SK-N-SH (cell line): ENCODE data around the gene OTC. TPM values are rescaled to one million over a fixed set of nuclear protein-coding genes. Genes with fewer than 3 reads are reported as not detected.

ENCODE experiments used
- CTCF ChIA-PET: fragments of 300-600, 350-600 bp; formaldehyde crosslinking; extraction: SDS; loops from one replicate; lab custom pipeline; 2021; lab: Yijun Ruan, JAX
- POLR2A ChIA-PET: fragments of 350-600 bp; sonication (Branson Sonifier 250); formaldehyde crosslinking; extraction: SDS; loops from one replicate; lab custom pipeline; 2020; ENCODE audit warnings: antibody characterized with exemption, inconsistent platforms; lab: Yijun Ruan, JAX
- DNase-seq: peaks from one replicate; pipeline ENCODE4 v3.0.0; 2012
- H2AFZ ChIP-seq: fragments of 200-600 bp; sonication (generic); 2 replicates; pipeline ENCODE4 v1.8.1; 2016; ENCODE audit warnings: antibody characterized with exemption, mild to moderate bottlenecking, low read depth
- H3F3A ChIP-seq: fragments of 200-600 bp; sonication (generic); replicated peaks from 2 replicates; pipeline ENCODE3; 2016; ENCODE audit warnings: antibody characterized with exemption, mild to moderate bottlenecking; ENCODE audit not compliant: insufficient read depth
- H3K27ac ChIP-seq, 2 experiments: fragments of 200-500 bp in 1 of 2; fragments of 200-600 bp in 1 of 2; sonication (Bioruptor generic) in 1 of 2; sonication (generic), shearing (Covaris generic) in 1 of 2; 2 replicates each; pipeline versions ENCODE4 v1.5.1 to v1.6.1; 2014 to 2016; ENCODE audit warnings: low read depth in 2 of 2, inconsistent platforms in 1 of 2, low read length in 1 of 2, mild to moderate bottlenecking in 1 of 2, mixed read lengths in 1 of 2
- H3K27me3 ChIP-seq: fragments of 200-600 bp; sonication (generic), shearing (Covaris generic); 2 replicates; pipeline ENCODE4 v1.6.1; 2016; ENCODE audit warnings: mixed run types; ENCODE audit not compliant: insufficient read depth
- H3K36me3 ChIP-seq, 2 experiments: fragments of 200-500 bp in 1 of 2; fragments of 200-600 bp in 1 of 2; sonication (Bioruptor generic) in 1 of 2; sonication (generic) in 1 of 2; replicated peaks in 1 of 2; 2 replicates each; pipeline versions ENCODE3 to v1.5.1; 2014 to 2016; ENCODE audit warnings: low read length in 1 of 2, mild to moderate bottlenecking in 1 of 2; ENCODE audit not compliant: insufficient read depth in 2 of 2, control insufficient read depth in 1 of 2
- H3K4me1 ChIP-seq, 2 experiments: fragments of 200-500 bp in 1 of 2; fragments of 200-600 bp in 1 of 2; sonication (Bioruptor generic) in 1 of 2; sonication (generic), shearing (Covaris generic) in 1 of 2; 2 replicates each; pipeline versions ENCODE4 v1.5.1 to v1.6.1; 2014 to 2016; ENCODE audit warnings: low read depth in 1 of 2, low read length in 1 of 2, mixed run types in 1 of 2; ENCODE audit not compliant: insufficient read depth in 2 of 2, control insufficient read depth in 1 of 2
- H3K4me2 ChIP-seq: fragments of 200-600 bp; sonication (generic), shearing (Covaris generic); 2 replicates; pipeline ENCODE4 v1.6.1; 2017; ENCODE audit warnings: mixed run types
- H3K4me3 ChIP-seq, 2 experiments: fragments of 200-500 bp in 1 of 2; fragments of 200-600 bp in 1 of 2; sonication (Bioruptor generic) in 1 of 2; sonication (generic), shearing (Covaris generic) in 1 of 2; 2 replicates each; pipeline versions ENCODE4 v1.5.1 to v1.8.1; 2014 to 2016; ENCODE audit warnings: low read depth in 2 of 2, inconsistent platforms in 1 of 2, low read length in 1 of 2, mild to moderate bottlenecking in 1 of 2, mixed read lengths in 1 of 2, moderate library complexity in 1 of 2
- H3K79me2 ChIP-seq: fragments of 200-600 bp; sonication (generic); 2 replicates; pipeline ENCODE4 v1.8.1; 2017; ENCODE audit warnings: mild to moderate bottlenecking; ENCODE audit not compliant: insufficient read depth
- H3K9ac ChIP-seq: fragments of 200-600 bp; sonication (generic); 2 replicates; pipeline ENCODE4 v1.6.1; 2017; ENCODE audit warnings: mixed run types
- H3K9me2 ChIP-seq: fragments of 200-600 bp; sonication (generic); 2 replicates; pipeline ENCODE4 v1.6.1; 2017; ENCODE audit warnings: mixed run types
- H3K9me3 ChIP-seq: fragments of 200-600 bp; sonication (generic); 2 replicates; pipeline ENCODE4 v1.6.1; 2017; ENCODE audit warnings: mixed run types, mild to moderate bottlenecking, moderate library complexity
- H4K20me1 ChIP-seq: fragments of 200-600 bp; sonication (generic); 2 replicates; pipeline ENCODE4 v1.6.1; 2017; ENCODE audit warnings: mild to moderate bottlenecking, mixed run types; ENCODE audit not compliant: insufficient read depth
- EP300 ChIP-seq, 2 experiments: IDR thresholded peaks; 2 replicates each; pipeline versions ENCODE4 v1.4.0 to v1.6.1; 2012; ENCODE audit warnings: borderline replicate concordance in 1 of 2, low read depth in 1 of 2, low read length in 1 of 2
- EZH2phosphoT487 ChIP-seq: fragments of 200-600 bp; sonication (generic); IDR thresholded peaks from 2 replicates; pipeline ENCODE4 v1.6.1; 2017; ENCODE audit warnings: low read depth, mixed run types, mild to moderate bottlenecking, antibody characterized with exemption, moderate library complexity, borderline replicate concordance
- FOXM1 ChIP-seq: IDR thresholded peaks from 2 replicates; pipeline ENCODE4 v1.4.0; 2012; ENCODE audit warnings: low read depth, mild to moderate bottlenecking
- GABPA ChIP-seq: IDR thresholded peaks from 2 replicates; pipeline ENCODE4 v1.4.0; 2012; ENCODE audit warnings: low read depth, mild to moderate bottlenecking
- GATA2 ChIP-seq: sonication (generic); formaldehyde crosslinking; IDR thresholded peaks from 2 replicates; pipeline ENCODE4 v1.5.0; 2020; ENCODE audit warnings: mild to moderate bottlenecking, missing genetic modification reagents
- NFIC ChIP-seq: IDR thresholded peaks from 2 replicates; pipeline ENCODE4 v1.4.0; 2012; ENCODE audit warnings: borderline replicate concordance
- RFX5 ChIP-seq: IDR thresholded peaks from 2 replicates; pipeline ENCODE4 v1.6.1; 2012; ENCODE audit warnings: mild to moderate bottlenecking, improper control_type of control experiment, low read length
- TCF12 ChIP-seq: IDR thresholded peaks from 2 replicates; pipeline ENCODE4 v1.4.0; 2012
- TEAD4 ChIP-seq: IDR thresholded peaks from 2 replicates; pipeline ENCODE4 v1.4.0; 2012; ENCODE audit warnings: mild to moderate bottlenecking, borderline replicate concordance; ENCODE audit not compliant: insufficient read depth
- YY1 ChIP-seq: IDR thresholded peaks from 2 replicates; pipeline ENCODE4 v1.4.0; 2012; ENCODE audit warnings: low read depth, mild to moderate bottlenecking
- WGBS: methylation state at CpG from one replicate; pipeline ENCODE4 v1.1.6; 2017; ENCODE audit warnings: low lambda C conversion rate; 5-methylcytosine and 5-hydroxymethylcytosine counted together
- polyA plus RNA-seq, 3 experiments: library from polyadenylated mRNA; depleted of rRNA; stranded (reverse); fragments of >200 nt; gene quantifications; 2 replicates each; pipeline ENCODE4 v1.2.3, GENCODE V29; 2012
- TF ChIP-seq, protein P1 (sequence below): IDR thresholded peaks from 2 replicates; pipeline ENCODE4 v1.6.1; 2012; ENCODE audit warnings: mild to moderate bottlenecking, low read depth, low read length, moderate library complexity
- TF ChIP-seq, protein P2 (sequence below): fragments of 150-350 bp; IDR thresholded peaks from 2 replicates; pipeline ENCODE4 v1.6.1; 2016; ENCODE audit warnings: mild to moderate bottlenecking, low read depth, low read length
- TF ChIP-seq, protein P3 (sequence below): fragments of 200-600 bp; sonication (generic); IDR thresholded peaks from 2 replicates; pipeline ENCODE4 v1.6.1; 2017; ENCODE audit warnings: antibody characterized with exemption, mild to moderate bottlenecking, moderate library complexity
- TF ChIP-seq, protein P4 (sequence below): fragments of 150-350 bp; IDR thresholded peaks from 2 replicates; pipeline ENCODE4 v1.6.1; 2017; ENCODE audit warnings: antibody characterized with exemption, low read length, low read depth, borderline replicate concordance
- TF ChIP-seq, protein P5 (sequence below): IDR thresholded peaks from 2 replicates; pipeline ENCODE4 v1.4.0; 2012; ENCODE audit warnings: low read depth, borderline replicate concordance

OTC gene
- polyA plus RNA-seq, 1 of the 3 experiments (the other 2 are of a cell fraction), result not detected

DNA sequence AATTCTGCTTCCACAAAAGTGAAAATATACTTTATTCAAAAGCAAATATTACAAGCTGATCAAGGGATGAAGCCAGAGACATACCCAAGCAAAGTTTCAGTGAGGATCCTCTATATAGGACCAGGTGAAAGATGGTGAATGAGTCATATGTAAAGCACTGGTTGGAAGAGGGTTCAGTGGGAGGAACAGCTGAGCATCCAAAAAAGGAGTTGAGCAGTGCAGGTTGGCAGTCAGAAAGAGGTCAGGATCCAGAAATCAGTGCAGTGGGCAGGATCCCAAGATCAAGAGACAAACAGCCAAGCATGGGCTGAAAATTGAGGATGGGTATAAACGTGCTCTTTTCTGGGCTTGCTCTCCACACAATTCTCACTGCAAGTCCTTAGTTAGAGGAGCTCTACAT, 30.3 kb downstream of the OTC start (continued):
- TF ChIP-seq, protein P1, sequence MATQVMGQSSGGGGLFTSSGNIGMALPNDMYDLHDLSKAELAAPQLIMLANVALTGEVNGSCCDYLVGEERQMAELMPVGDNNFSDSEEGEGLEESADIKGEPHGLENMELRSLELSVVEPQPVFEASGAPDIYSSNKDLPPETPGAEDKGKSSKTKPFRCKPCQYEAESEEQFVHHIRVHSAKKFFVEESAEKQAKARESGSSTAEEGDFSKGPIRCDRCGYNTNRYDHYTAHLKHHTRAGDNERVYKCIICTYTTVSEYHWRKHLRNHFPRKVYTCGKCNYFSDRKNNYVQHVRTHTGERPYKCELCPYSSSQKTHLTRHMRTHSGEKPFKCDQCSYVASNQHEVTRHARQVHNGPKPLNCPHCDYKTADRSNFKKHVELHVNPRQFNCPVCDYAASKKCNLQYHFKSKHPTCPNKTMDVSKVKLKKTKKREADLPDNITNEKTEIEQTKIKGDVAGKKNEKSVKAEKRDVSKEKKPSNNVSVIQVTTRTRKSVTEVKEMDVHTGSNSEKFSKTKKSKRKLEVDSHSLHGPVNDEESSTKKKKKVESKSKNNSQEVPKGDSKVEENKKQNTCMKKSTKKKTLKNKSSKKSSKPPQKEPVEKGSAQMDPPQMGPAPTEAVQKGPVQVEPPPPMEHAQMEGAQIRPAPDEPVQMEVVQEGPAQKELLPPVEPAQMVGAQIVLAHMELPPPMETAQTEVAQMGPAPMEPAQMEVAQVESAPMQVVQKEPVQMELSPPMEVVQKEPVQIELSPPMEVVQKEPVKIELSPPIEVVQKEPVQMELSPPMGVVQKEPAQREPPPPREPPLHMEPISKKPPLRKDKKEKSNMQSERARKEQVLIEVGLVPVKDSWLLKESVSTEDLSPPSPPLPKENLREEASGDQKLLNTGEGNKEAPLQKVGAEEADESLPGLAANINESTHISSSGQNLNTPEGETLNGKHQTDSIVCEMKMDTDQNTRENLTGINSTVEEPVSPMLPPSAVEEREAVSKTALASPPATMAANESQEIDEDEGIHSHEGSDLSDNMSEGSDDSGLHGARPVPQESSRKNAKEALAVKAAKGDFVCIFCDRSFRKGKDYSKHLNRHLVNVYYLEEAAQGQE, result no peak

DNA sequence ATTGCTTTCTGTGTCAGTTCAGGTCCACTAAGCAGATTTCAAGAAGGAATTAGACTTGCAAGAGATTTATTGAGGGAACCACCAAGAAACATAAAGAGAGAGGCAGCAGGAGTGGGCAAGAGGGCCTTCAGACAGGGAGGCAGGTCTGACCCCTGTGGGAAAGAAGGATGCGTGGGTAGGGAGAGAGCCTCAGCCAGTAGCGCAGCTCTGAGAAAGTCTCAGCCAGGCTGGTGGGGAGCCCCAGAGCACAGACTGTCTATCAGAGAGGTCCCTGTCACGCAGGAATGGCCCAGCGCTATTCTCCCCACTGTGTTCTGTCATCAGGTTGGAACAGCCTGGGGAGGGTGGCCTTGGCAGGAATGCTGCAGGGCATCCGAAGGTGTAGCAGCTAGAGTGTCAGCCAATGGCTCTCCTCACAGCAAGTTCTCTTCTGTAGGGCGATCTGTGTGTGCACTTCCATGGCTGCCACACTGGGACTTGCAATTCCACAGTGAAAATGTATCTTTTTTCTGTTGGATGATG, 48.0 kb downstream of the OTC start:
- H3K9me3 ChIP-seq, result no peaks in the 10 kb centered on the region
- DNase-seq, result no peak
- POLR2A ChIA-PET, result no interaction called here
- no peaks in the 10 kb centered on the region for H3K9me2 ChIP-seq
- no peaks in the 10 kb centered on the region for H3K79me2 ChIP-seq
- H3K27me3 ChIP-seq, result peaks cover 9% of the 10 kb centered on the region; the same call in 1 of the 2 replicates
- no peak overlapping the region for H3K4me2 ChIP-seq
- no peak overlapping the region for H3K4me3 ChIP-seq
- H2AFZ ChIP-seq, result no peak overlapping the region
- 23% methylated on average over 6 of the region's 6 CpGs for WGBS
- no peak overlapping the region for H3K27ac ChIP-seq
- H3K4me1 ChIP-seq, result peaks cover 0 to 3% of the 10 kb centered on the region in 2 experiments; a peak in 1 of 4 replicates
- CTCF ChIA-PET, result no interaction called here
- no peaks in the 10 kb centered on the region for H3K36me3 ChIP-seq
- no peaks in the 10 kb centered on the region for H3F3A ChIP-seq
- no peak overlapping the region for H3K9ac ChIP-seq
- no peaks in the 10 kb centered on the region for H4K20me1 ChIP-seq
- TF ChIP-seq GABPA (no peak), TCF12 (no peak)
- TF ChIP-seq, protein P2, sequence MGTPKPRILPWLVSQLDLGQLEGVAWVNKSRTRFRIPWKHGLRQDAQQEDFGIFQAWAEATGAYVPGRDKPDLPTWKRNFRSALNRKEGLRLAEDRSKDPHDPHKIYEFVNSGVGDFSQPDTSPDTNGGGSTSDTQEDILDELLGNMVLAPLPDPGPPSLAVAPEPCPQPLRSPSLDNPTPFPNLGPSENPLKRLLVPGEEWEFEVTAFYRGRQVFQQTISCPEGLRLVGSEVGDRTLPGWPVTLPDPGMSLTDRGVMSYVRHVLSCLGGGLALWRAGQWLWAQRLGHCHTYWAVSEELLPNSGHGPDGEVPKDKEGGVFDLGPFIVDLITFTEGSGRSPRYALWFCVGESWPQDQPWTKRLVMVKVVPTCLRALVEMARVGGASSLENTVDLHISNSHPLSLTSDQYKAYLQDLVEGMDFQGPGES, result no peak

DNA sequence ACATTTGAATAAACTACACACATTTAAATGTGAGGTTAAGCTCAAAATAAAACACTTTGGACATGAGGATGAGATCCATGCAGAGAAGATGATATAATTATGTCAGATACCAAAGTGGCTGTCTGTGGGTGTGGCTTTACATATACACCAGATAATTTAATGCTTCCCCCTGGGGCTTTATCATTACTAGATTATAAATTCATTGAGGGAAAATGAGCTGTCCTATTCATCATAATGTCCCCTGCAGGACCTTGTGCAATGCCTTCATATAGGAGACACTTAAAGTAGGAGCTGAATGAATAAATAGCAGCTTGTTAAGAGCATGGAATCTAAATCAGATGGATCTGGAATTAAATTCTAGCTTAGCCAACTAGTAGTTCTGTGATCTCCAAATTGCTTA, 49.7 kb downstream of the OTC start:
- no peaks in the 10 kb centered on the region for H3K9me3 ChIP-seq
- POLR2A ChIA-PET, result interaction anchor here (0.5 kb wide), 1 partner anchor 110 kb away, joined by 3 read pairs; no protein-coding TSS in a partner anchor
- TF ChIP-seq FOXM1 (no peak), NFIC (no peak), RFX5 (no peak), GATA2 (no peak), EZH2phosphoT487 (no peak), TEAD4 (no peak), EP300 (IDR thresholded peaks at IDR 0.05; ENCODE audit: borderline replicate concordance in 1 of 2, low read depth in 1 of 2, low read length in 1 of 2) (no peak; a peak in 1 of 4 replicates), YY1 (no peak)
- TF ChIP-seq, protein P2, result no peak
- TF ChIP-seq, protein P3, sequence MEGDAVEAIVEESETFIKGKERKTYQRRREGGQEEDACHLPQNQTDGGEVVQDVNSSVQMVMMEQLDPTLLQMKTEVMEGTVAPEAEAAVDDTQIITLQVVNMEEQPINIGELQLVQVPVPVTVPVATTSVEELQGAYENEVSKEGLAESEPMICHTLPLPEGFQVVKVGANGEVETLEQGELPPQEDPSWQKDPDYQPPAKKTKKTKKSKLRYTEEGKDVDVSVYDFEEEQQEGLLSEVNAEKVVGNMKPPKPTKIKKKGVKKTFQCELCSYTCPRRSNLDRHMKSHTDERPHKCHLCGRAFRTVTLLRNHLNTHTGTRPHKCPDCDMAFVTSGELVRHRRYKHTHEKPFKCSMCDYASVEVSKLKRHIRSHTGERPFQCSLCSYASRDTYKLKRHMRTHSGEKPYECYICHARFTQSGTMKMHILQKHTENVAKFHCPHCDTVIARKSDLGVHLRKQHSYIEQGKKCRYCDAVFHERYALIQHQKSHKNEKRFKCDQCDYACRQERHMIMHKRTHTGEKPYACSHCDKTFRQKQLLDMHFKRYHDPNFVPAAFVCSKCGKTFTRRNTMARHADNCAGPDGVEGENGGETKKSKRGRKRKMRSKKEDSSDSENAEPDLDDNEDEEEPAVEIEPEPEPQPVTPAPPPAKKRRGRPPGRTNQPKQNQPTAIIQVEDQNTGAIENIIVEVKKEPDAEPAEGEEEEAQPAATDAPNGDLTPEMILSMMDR, result no peak
- TF ChIP-seq, protein P4, sequence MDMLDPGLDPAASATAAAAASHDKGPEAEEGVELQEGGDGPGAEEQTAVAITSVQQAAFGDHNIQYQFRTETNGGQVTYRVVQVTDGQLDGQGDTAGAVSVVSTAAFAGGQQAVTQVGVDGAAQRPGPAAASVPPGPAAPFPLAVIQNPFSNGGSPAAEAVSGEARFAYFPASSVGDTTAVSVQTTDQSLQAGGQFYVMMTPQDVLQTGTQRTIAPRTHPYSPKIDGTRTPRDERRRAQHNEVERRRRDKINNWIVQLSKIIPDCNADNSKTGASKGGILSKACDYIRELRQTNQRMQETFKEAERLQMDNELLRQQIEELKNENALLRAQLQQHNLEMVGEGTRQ, result no peak
- TF ChIP-seq, protein P5, sequence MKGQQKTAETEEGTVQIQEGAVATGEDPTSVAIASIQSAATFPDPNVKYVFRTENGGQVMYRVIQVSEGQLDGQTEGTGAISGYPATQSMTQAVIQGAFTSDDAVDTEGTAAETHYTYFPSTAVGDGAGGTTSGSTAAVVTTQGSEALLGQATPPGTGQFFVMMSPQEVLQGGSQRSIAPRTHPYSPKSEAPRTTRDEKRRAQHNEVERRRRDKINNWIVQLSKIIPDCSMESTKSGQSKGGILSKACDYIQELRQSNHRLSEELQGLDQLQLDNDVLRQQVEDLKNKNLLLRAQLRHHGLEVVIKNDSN, result no peak

More for the DNA sequence above, 49.7 kb downstream of the OTC start:
- peaks cover 9% of the 10 kb centered on the region; the same call in 1 of the 2 replicates for H3K27me3 ChIP-seq
- H3K4me2 ChIP-seq, result no peak overlapping the region
- no peak overlapping the region for H3K4me3 ChIP-seq
- no peak overlapping the region for H2AFZ ChIP-seq
- H3K79me2 ChIP-seq, result no peaks in the 10 kb centered on the region
- no peaks in the 10 kb centered on the region for H3F3A ChIP-seq
- H3K9me2 ChIP-seq, result no peaks in the 10 kb centered on the region
- peak; percentile 20 for DNase-seq
- CTCF ChIA-PET, result no interaction called here
- no peaks in the 10 kb centered on the region for H4K20me1 ChIP-seq
- H3K9ac ChIP-seq, result no peak overlapping the region
- no peaks in the 10 kb centered on the region for H3K36me3 ChIP-seq
- peaks cover 0 to 3% of the 10 kb centered on the region in 2 experiments; a peak in 1 of 4 replicates for H3K4me1 ChIP-seq
- no peak overlapping the region for H3K27ac ChIP-seq
